ENCODE results near the gene ZNF697.

The ZNF697 gene

GRCh38 chr1:119647734-119648619 lies at the start of gene ZNF697:
ZNF697 (minus strand) TSS chr1:119648266; CDS start chr1:119626100, 22,166 bp downstream.
- DNase-seq = peak; percentile 89

DNA sequence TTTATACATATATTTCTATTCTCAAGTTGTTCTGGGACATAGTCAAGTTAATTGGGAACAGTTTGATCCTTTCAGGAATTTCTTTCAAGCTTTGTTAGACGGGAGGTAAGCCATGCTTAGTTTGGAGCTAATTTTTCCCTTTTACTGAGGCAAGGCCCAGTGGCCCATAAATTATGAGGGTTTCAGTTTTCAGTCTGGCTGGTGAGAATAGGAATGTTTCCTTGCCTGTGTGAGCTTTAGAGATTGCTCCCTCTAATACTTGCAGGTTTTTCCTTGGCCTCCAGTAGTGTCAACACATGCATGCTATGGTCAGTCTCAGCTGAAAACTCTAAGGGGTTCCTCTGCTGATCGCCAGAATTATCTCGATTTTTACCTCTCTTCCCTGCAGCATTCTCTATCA lies 49.5 kb upstream of the ZNF697 start:
- no peak for DNase-seq

- peak; percentile 39 for DNase-seq
Measured at GRCh38 chr1:119696863-119697262, 48.8 kb upstream of the ZNF697 start.

- DNase-seq = no peak
Measured at GRCh38 chr1:119689511-119689910, 41.4 kb upstream of the ZNF697 start.

- DNase-seq = no peak
Measured at GRCh38 chr1:119688810-119689209, 40.7 kb upstream of the ZNF697 start.

DNA sequence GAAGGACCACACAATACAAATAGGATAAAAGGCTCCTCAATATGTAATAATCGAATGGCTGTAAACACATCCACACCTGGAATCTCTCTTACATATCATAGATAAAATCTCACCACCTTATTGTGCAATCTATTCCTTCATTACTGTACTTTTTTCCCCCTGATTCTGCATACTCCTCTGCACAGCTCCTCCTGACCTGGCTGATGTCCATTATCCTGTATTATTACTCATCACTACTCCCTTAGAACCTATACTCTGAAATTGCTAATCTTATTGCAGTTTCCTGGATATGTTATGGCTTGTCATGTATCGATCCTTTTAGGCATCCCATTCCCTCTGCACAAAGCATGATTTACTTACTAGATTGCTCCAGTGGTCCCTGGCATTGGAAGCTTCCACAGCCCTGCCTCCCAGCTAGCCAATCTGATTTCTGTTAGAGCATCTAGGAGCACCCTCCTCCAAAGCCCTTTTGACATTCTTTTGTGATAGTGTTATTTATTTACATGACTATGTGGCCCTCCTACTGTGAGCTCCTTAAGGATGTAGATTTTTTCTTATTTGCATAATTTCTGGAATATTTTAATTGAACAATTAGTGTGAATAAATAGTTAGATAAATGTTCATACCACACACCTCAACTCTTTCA lies 39.5 kb upstream of the ZNF697 start:
- no peak for DNase-seq

DNA sequence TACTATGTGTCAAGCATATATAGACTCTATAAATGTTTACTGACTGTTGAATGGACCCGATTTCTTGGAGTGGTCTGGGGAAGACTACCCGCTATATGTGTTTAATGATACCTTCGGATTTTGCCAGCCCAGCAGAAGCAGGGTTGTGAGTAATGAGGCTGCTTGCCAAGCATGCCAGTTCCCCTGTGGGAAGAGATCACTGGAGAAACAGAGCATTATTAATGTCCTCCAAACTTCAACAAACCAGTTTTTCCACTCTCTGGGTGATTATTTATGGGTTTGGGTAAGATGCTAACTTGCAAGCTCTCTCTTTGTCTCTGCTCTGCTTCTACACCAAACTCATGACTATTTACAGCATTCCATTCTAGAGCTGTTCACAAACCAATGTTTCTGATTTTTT lies 38.6 kb upstream of the ZNF697 start:
- peak; percentile 62 for DNase-seq

DNA sequence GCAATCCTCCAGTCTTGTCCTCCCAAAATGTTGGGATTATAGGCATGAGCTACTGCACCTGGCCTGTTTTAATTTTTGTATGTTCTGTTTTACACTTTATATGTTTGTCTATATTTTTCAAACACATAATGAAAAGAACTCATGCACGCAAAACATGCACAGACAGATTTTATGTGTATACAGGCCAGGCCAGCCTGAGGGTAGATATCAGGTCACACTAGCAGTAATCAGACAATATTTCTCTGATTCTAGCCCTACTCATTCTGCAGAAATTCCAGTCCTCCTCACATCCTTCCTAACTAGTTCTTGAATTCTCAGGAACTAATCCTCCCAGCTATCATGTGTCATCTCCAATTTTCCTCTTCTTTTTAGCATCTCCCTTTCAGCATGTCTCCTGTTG lies 35.8 kb upstream of the ZNF697 start:
- DNase-seq = no peak

DNA sequence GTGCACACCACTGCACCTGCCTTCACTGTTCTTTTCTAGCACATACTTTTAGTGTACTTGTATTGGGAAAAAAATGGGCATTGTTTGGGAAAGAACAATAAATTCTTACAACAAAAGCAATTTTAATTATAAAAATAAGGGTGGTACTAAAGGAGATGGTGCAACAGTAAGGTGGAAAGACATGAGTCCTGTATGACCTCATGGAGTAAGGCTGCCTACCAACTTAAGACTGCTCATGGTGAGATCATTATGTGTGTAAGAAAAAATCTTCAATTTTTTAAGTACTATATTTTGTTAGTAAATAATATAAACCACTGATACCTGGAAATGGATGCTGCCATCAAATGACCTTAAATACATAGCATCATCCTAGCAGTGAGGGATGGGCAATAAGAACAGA lies 34.1 kb upstream of the ZNF697 start:
- DNase-seq = no peak

DNA sequence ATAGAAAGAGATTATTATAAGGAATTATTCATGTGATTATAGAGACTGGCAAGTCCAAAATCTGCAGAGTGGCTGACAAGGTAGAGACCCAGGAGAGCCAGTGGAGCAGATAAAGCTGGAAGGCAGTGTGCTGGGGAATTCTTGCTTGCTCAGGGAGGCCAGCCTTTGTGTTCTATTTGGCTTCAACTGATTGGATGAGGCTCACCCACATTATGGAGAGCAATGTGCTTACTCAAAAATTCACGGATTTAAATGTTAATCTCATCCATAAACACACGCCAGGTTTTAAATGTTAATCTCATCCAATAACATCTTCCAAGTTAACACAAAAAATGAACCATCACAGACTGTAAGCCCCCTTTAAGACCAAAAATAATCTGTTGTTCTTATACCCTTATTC lies 33.5 kb upstream of the ZNF697 start:
- DNase-seq = no peak

DNA sequence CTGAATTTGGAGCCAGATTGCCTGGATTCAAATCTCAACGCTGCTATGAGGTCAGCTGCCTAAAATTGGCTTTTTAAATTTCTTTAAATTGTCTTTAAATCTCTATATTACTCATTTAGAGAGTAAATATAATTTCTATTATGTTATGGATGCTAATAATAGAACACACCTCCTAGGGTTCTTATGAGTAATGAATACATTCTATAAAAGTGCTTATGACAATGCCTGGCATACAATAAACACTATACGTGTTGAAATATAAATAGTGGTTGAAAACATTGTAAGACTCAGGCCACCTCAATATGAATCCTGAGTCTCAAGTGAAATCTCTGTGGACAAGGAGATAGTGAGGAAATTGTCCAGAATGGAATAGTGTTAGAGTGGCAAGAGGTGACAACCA lies 32.7 kb upstream of the ZNF697 start:
- no peak for DNase-seq

- no peak for DNase-seq
Measured at GRCh38 chr1:119680193-119680592, 32.1 kb upstream of the ZNF697 start.

GRCh38 chr1:119679223-119679622 lies 31.2 kb upstream of the ZNF697 start:
- no peak for DNase-seq

- no peak for DNase-seq
Measured at GRCh38 chr1:119676571-119677206, 28.6 kb upstream of the ZNF697 start.

DNA sequence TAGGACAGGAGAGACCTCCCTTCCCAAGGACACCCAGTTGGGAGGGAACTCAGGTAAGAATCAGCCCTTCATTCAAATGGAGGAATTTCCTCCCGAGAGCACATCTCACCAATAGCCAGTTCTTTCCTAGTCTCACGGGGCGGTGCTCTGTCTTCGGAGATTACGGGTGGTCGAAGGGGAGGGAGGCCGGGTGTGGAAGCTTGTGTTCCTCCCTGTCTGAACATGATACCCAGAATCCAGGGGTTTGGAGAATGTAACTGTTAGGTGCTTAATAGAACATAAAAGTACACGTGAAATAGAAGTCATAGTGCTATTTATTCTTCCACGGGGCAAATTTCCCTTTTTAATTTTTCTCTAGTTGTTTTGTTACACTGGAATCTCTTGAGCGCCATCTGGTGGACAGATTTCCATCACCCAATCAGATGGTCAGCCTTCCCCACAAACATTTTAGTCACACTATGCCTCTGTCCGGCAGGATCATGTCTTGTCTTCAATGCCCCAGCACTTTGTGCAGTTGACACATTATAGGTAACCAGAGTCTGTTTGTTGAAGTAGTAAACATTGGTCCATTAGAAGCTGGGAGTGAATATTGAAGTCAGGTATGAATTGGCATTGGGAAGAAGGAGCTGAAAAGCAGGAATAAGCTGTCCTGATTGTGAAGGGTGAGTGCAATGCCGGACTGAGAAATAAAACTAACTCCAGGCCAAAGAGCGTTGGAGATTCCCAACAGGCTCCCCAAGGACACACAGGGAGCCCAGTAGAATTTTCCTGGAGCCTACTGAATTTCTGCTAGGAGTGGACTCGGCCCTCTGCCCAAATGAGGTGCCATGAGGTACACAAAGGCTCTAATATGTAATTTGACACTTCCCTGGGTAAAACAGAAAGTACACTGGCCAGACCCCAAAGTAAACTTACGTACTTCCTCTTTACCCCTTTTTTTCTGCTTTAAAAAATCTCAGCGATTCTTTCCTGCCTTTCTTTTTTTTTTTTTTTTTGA lies 27.6 kb upstream of the ZNF697 start:
- peak; percentile 72 for DNase-seq

DNA sequence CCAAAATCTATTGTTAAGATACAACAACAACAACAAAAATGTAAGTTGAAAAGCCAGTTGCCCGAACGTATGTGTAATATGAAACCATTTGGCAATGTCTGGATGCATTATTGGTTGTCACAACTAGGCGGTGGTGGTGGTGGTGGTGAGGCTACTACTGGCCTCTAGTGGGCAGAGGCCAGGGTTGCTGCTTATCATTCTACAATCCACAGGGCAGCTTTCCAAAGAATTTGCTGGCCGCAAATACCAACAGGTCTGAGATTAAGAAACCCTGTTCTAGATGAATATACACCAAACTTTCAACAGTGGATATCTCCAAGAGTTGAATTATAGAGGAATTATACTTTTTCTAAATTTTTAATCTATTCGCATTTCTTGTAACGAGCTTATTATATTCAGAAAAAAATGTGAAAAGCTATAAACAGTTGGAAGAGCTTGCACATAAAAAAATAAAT lies 26.8 kb upstream of the ZNF697 start:
- DNase-seq = no peak

DNA sequence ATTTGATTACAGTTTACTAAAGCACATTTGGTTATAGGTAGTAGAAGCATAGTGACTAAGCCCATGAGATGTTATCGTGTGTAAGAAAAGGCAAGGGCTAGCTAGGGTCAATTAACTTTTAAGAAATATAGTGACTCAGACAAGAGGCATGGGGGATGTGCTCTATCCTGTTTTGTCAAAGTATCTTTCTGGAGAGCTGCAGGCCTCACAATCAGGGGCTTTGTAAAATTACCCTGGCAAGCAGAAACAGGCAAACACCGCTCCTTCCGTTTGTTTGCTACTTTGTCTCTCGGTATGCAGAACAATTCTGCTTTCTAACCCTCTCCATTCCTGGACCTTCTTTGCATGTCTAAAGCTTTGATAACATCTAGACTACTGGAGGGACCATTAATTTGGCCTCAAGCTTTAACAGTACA lies 26.1 kb upstream of the ZNF697 start:
- no peak for DNase-seq

DNA sequence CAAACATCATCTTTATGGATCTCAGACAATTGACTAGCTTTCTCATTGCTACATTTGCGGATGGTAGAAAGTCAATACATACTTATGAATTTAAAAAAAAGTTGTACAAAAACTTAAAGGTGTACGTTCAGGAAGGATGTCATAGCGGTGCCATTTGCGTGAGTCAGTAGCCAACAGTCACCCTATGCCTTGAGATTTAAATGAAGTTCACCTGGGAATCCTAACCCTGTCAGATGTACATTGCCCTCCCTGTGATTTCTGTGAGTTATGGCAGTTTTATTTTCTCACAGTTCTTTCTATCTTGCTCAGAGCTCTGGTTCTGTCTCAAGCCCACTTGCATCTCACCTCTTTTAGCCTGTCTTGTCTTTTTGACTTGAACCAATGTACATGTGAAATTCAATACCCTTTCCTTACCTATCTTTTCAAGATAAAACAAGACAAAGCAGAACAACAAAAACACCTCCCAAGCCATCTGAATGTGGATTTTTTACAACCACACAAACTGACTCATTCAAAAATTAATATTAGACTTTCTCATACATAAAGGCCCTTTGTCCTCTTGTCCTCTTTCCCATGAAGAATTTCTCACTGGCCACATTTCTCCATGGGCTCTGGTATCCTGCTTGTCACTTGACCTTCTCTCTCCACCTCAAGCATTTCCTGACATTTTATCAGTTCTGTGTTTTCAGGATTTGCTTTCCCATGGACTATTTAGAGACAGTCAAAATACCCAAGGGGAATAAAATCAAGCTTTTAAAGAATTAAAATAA lies 25.3 kb upstream of the ZNF697 start:
- DNase-seq = no peak

- DNase-seq = no peak
Measured at GRCh38 chr1:119670898-119671297, 22.8 kb upstream of the ZNF697 start.

GRCh38 chr1:119667173-119667572 lies 19.1 kb upstream of the ZNF697 start:
- DNase-seq = no peak

DNA sequence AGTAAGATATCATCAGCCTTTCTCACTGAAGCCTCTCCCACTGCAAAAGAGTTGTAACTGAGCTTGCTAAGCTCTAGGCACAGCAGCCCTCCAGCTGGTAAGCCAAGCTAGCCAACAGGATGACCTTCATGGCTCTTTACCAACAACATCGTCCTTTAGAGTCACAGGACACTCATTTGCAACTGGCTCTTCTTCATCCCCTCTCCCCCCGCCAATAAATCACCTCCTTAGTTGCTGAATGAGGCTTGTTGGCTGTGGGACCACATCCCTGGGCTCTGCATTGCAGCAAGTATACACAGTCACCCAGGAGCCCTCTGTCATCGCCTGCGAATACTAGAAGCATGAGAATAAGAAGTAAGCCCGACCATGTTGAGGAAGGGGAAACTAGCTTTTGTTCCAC lies 16.0 kb upstream of the ZNF697 start:
- DNase-seq = no peak

- no peak for DNase-seq
Measured at GRCh38 chr1:119662034-119662437, 14.0 kb upstream of the ZNF697 start.
